Right lobe of liver (tissue), 6 donors: ENCODE results near the gene ZBTB48. TPM values are rescaled to one million over a fixed set of nuclear protein-coding genes. Genes with fewer than 3 reads are reported as not detected.

Experiments used
- ATAC-seq, 4 donors: fragments of 200-7000 bp; cut with Tn5 transposase; one replicate each; pipeline ENCODE4 v1.9.1; 2020; ENCODE audit warnings: mild to moderate bottlenecking in 4 of 4, moderate library complexity in 4 of 4
- DNase-seq, 3 donors: peaks; one replicate each; pipeline ENCODE4 v3.0.0-alpha.2; 2020
- H3K27ac ChIP-seq, 3 donors: fragments of 200-600 bp; one replicate each; pipeline ENCODE4 v1.8.0; 2022
- H3K27me3 ChIP-seq, 2 donors: fragments of 200-600 bp; one replicate each; pipeline ENCODE4 v1.8.0; 2022
- H3K36me3 ChIP-seq, 4 donors: fragments of 200-600 bp; sonication (generic) in 1 of 4; one replicate each; pipeline versions ENCODE4 v1.5.1 to v1.8.0; 2017 to 2022; ENCODE audit warnings: control low read depth in 1 of 4
- H3K4me1 ChIP-seq, 4 donors: fragments of 200-600 bp; sonication (generic) in 1 of 4; one replicate each; pipeline versions ENCODE4 v1.5.1 to v1.8.0; 2017 to 2022; ENCODE audit warnings: control low read depth in 1 of 4
- H3K4me3 ChIP-seq, 3 donors: fragments of 200-600 bp; one replicate each; pipeline ENCODE4 v1.8.0; 2022
- H3K9me3 ChIP-seq, 4 donors: fragments of 200-600 bp; sonication (generic) in 1 of 4; one replicate each; pipeline versions ENCODE4 v1.5.1 to v1.8.0; 2017 to 2022; ENCODE audit warnings: control low read depth in 1 of 4
- POLR2A ChIP-seq: fragments of 450-650 bp; IDR thresholded peaks from one replicate; pipeline ENCODE4 v1.6.1; 2017; ENCODE audit warnings: antibody characterized with exemption, mild to moderate bottlenecking
- WGBS: methylation state at CpG from one replicate; pipeline ENCODE4 v1.1.6; 2018; ENCODE audit warnings: low coverage, low lambda C conversion rate; ENCODE audit not compliant: insufficient coverage; ENCODE audit errors: missing lambda C conversion rate; 5-methylcytosine and 5-hydroxymethylcytosine counted together
- intact Hi-C, 2 donors: fragments of 100-400 bp; cut with DNase I; formaldehyde crosslinking; loops; one replicate each; pipeline versions ENCODE4 v1.11.2 to v1.14.1; 2022
- total RNA-seq, 6 experiments: library from RNA; depleted of rRNA in 2 of 6; stranded (reverse); fragments of >200 nt in 2 of 6; fragmentation: NEBNext Ultra II Directional in 3 of 6; extraction: Animal tissue kit (Norgen Biotek cat#: 25700) in 3 of 6; gene quantifications; one replicate each; pipeline versions ENCODE4 v1.1.0 to v1.2.4, GENCODE V29; 2016 to 2023
- TF ChIP-seq, protein P1 (sequence below), 4 donors: fragments of 200-600 bp in 3 of 4; fragments of 450-650 bp in 1 of 4; IDR thresholded peaks; one replicate each; pipeline versions ENCODE4 v1.5.1 to v1.8.0; 2016 to 2022; ENCODE audit warnings: antibody characterized with exemption in 4 of 4, mild to moderate bottlenecking in 2 of 4
- donor health status: DM: no; HTN: yes; CAD: no.
- donor health status: DM: no; HTN: no; CAD: no.
- donor health status: DM: no; HTN: no; CAD: no.
- donor health status: DM: no; HTN: yes; CAD: no.
- donor health status: DM: no; HTN: yes; CAD: no.

ZBTB48 gene
- total RNA-seq, 6 experiments from 2014 or later: 5.9 to 43.1 (median 19.5) TPM

- H3K4me1 ChIP-seq: no peaks in the 10 kb centered on the region
- TF ChIP-seq POLR2A: no peak
- TF ChIP-seq, protein P1, sequence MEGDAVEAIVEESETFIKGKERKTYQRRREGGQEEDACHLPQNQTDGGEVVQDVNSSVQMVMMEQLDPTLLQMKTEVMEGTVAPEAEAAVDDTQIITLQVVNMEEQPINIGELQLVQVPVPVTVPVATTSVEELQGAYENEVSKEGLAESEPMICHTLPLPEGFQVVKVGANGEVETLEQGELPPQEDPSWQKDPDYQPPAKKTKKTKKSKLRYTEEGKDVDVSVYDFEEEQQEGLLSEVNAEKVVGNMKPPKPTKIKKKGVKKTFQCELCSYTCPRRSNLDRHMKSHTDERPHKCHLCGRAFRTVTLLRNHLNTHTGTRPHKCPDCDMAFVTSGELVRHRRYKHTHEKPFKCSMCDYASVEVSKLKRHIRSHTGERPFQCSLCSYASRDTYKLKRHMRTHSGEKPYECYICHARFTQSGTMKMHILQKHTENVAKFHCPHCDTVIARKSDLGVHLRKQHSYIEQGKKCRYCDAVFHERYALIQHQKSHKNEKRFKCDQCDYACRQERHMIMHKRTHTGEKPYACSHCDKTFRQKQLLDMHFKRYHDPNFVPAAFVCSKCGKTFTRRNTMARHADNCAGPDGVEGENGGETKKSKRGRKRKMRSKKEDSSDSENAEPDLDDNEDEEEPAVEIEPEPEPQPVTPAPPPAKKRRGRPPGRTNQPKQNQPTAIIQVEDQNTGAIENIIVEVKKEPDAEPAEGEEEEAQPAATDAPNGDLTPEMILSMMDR (IDR thresholded peaks at IDR 0.05): no peak
These were observed 19.5 kb upstream of the ZBTB48 start for GRCh38 chr1:6560267-6560666.

DNA sequence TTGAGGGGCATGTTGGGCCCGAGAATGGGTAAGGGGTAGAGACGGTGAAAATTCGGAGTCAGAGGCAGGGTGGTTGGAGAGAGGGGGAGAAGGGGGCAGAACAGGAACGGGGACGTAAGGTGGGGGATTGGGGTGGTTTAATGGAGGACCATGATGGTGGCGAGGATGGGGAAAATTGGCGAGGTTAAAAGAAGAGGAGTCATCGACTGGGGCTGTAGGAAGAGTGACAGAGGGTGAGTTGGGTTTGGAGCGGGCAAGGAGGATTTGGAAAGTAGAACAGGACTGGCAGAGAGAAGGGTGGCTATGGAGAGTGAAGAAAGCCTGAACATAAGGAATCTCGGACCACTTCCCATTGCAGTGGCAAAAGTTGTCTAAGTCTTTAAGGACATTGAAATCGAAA is 10.8 kb upstream of the ZBTB48 start:
- no peaks in the 10 kb centered on the region for H3K9me3 ChIP-seq
- H3K4me1 ChIP-seq: no peaks in the 10 kb centered on the region
- ATAC-seq (no peak), DNase-seq (no peak)
- H3K36me3 ChIP-seq: no peaks in the 10 kb centered on the region
- no peaks in the 10 kb centered on the region for H3K27me3 ChIP-seq
- no peak overlapping the region for H3K4me3 ChIP-seq
- WGBS: 84% methylated on average over 10 of the region's 11 CpGs
- intact Hi-C loops: no loop called here
- no peak overlapping the region for H3K27ac ChIP-seq
- TF ChIP-seq, protein P1 (IDR thresholded peaks at IDR 0.05): no peak
- no peak for TF ChIP-seq POLR2A

More at GRCh38 chr1:6560267-6560666, 19.5 kb upstream of the ZBTB48 start:
- DNase-seq (no peak), ATAC-seq (no peak)
- Histone ChIP-seq H3K9me3 (no peaks in the 10 kb centered on the region), H3K4me3 (no peak overlapping the region), H3K27ac (no peak overlapping the region), H3K36me3 (no peaks in the 10 kb centered on the region), H3K27me3 (no peaks in the 10 kb centered on the region)
- WGBS: 69% methylated on average over 9 of the region's 9 CpGs
- intact Hi-C loops: no loop called here

DNA sequence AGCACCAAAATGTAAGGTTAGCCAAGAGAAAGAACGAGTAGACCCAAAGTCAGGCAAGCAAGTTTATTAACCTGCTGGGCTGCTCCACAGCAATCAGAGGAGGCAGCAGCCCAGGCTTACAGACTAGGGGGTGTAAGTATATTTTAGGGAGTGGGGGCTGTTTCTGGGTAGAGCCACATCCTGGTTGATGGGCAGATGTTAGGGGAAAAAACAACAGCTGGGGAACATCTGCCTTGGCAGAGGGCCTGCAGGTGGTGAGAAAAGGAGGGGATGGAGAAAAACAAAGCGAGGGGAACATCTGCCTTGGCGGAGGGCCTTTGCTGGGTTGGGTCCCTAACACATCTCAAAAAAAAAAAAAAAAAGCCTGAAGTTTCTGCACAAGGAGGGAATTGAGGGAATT is 9.7 kb upstream of the ZBTB48 start:
- no peak overlapping the region for H3K4me3 ChIP-seq
- WGBS: 63% methylated on average over 1 of the region's 3 CpGs
- no peak for ATAC-seq
- H3K27ac ChIP-seq: no peak overlapping the region
- H3K4me1 ChIP-seq: no peaks in the 10 kb centered on the region
- no peaks in the 10 kb centered on the region for H3K36me3 ChIP-seq
- H3K9me3 ChIP-seq: no peaks in the 10 kb centered on the region
- TF ChIP-seq, protein P1 (IDR thresholded peaks at IDR 0.05): no peak
- no peak for TF ChIP-seq POLR2A
- intact Hi-C loops: no loop called here
- H3K27me3 ChIP-seq: no peaks in the 10 kb centered on the region
- DNase-seq: no peak

- no peak for DNase-seq
- Histone ChIP-seq H3K36me3 (no peaks in the 10 kb centered on the region), H3K27me3 (no peaks in the 10 kb centered on the region), H3K27ac (no peak overlapping the region), H3K4me1 (no peaks in the 10 kb centered on the region), H3K9me3 (no peaks in the 10 kb centered on the region), H3K4me3 (no peak overlapping the region)
- no peak for ATAC-seq
- TF ChIP-seq, protein P1 (IDR thresholded peaks at IDR 0.05): no peak
- TF ChIP-seq POLR2A: no peak
- whole genome bisulfite sequencing: 0% methylated on average over 1 of the region's 5 CpGs
- intact Hi-C loops: no loop called here
These were observed 8.8 kb upstream of the ZBTB48 start for GRCh38 chr1:6570987-6571386.
